Body of pancreas (tissue), 4 donors: Measurements from ENCODE around the gene SRP19.

Source experiments
- CTCF ChIP-seq, 7 experiments: fragments of 450-650 bp in 4 of 7; fragments of 200-600 bp in 3 of 7; sonication (generic) in 3 of 7; IDR thresholded peaks; one replicate each; pipeline ENCODE4 v1.5.1; 2016 to 2019; ENCODE audit warnings: antibody characterized with exemption in 7 of 7
- POLR2A ChIP-seq, 3 donors: fragments of 450-650 bp; IDR thresholded peaks; one replicate each; pipeline ENCODE4 v1.6.1; 2016; ENCODE audit warnings: antibody characterized with exemption in 3 of 3, mild to moderate bottlenecking in 2 of 3

DNA sequence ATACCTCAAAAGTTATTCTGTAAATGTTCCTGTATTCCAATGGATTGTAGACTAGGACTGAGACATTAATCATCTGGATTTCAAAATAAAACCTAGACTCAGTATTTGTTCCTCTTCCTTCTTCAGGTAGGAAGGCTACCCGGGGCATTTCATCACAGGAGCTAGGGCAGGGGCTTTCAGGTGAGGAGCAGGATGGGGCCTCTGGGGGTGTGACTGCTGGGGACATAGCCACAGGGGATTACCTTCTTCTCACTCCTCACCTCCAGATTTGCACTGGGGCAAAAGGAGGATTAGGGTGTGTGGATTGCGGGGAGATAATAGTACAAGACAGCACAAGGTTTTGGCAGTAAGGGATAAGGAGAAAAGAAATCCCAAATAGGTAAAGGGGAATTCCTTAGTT, 37.9 kb upstream of the SRP19 start:
- TF ChIP-seq CTCF (IDR thresholded peaks at IDR 0.05) (no peak), POLR2A (IDR thresholded peaks at IDR 0.05) (no peak)
